ENCODE results near the gene SLC25A33. TPM values are rescaled to one million over a fixed set of nuclear protein-coding genes. Genes with fewer than 3 reads are reported as not detected.

Gene SLC25A33
- total RNA-seq, 1 experiment from 2014 or later: 4.9 TPM

DNA sequence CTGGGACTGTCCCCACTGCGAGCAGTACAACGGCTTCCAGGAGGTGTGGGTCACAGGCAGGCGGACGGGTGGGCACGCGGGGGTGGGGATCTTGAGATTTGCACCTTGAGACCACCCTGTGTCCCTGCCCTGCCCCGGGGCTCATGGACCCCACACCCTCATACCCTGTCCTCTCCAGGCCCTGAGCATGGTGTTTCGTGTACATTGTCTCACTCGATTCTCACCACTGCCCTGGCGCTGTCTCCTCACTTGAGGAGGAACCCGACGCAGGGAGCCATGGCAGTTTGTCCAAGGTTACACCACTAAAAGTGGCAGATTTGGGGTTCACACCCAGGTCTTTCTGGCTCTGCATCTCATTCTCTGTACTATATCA is 56.7 kb downstream of the SLC25A33 start:
- no peak for DNase-seq (ENCODE audit: low read depth)
- in situ Hi-C loops (cut with HindIII; ENCODE audit: low pct_unique_long_range_greater_than_20kb, low sequenced_read_pairs): no loop called here

GRCh38 chr1:9596415-9597123 is 57.3 kb downstream of the SLC25A33 start:
- no peak for DNase-seq (ENCODE audit: low read depth)
- in situ Hi-C loops (cut with HindIII; ENCODE audit: low pct_unique_long_range_greater_than_20kb, low sequenced_read_pairs): no loop called here

DNA sequence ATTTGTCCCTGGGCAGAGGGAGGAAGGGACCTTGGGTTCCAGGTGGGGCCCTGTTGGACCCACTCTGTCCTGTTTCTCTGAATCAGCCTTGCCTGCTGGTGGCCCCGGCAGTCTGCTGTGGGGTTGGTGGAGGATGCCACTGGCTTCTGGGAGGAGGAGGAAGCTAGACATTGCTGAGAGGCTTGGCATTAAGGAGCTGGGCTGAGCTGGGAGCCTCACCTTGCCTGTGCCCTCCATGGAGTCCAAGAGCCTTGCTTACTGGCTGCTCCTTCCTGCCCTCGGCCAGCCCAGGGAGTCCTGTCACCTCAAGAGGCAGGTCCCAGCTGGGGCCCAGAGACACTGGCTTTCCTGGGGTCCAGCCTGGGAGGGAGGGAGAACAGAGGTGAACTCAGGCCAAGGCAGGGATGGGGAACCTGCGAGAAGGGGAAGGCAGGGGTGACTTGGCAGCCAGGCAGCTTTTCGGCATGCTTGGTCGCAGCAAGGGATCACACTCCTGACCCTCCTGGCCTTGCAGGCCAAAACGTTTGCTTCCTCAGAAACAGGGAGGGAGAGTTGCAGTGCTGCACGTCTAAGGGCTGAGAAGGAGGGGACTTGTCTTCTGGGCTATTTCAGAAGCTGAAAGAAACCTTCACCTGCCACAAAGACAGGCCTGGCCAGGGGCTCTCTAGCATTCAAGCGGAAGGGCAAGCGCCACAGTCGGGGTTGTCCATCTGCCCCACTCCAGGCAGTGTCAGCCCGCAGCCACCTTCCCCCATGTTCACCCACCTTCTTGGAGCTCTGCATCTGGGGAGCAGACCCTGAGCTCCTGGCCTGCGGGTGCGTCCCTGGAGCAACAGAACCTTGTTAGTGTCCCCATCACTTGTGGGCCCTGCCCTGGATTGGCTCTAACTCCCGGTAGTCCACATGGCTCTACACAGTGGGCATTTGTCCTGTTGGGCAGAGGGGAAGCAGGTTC is 58.4 kb downstream of the SLC25A33 start:
- no peak for DNase-seq (ENCODE audit: low read depth)
- in situ Hi-C loops (cut with HindIII; ENCODE audit: low pct_unique_long_range_greater_than_20kb, low sequenced_read_pairs): no loop called here

GRCh38 chr1:9598316-9598700 is 59.0 kb downstream of the SLC25A33 start:
- in situ Hi-C loops (cut with HindIII; ENCODE audit: low pct_unique_long_range_greater_than_20kb, low sequenced_read_pairs): no loop called here
- DNase-seq (ENCODE audit: low read depth): no peak

- in situ Hi-C loops (cut with HindIII; ENCODE audit: low pct_unique_long_range_greater_than_20kb, low sequenced_read_pairs): no loop called here
- DNase-seq (ENCODE audit: low read depth): no peak
Measured at GRCh38 chr1:9599741-9600140, 60.5 kb downstream of the SLC25A33 start.

- no peak for DNase-seq (ENCODE audit: low read depth)
- in situ Hi-C loops (cut with HindIII; ENCODE audit: low pct_unique_long_range_greater_than_20kb, low sequenced_read_pairs): no loop called here
Measured at GRCh38 chr1:9600861-9601834, 61.9 kb downstream of the SLC25A33 start.

GRCh38 chr1:9601942-9602793 is 62.9 kb downstream of the SLC25A33 start:
- no peak for DNase-seq (ENCODE audit: low read depth)
- in situ Hi-C loops (cut with HindIII; ENCODE audit: low pct_unique_long_range_greater_than_20kb, low sequenced_read_pairs): no loop called here

DNA sequence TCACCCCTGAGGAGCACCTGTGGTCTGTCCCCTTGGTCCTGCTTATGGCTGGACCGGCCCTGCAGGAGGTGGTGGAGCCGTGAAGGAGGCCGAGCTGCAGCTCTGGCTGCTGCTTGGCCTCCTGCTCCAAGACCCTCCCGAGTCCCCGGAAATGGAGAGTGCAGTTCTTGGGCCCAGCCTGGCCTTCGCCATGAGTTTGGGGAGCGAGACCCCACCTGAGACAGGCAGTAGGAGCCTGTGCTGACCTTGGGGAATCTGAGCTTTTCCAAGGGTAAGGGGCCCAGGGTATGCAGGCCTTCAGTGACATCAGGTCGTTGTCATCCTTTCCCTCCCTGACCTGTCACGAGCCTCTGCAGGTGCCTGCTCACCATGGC is 63.5 kb downstream of the SLC25A33 start:
- DNase-seq (ENCODE audit: low read depth): no peak
- in situ Hi-C loops (cut with HindIII; ENCODE audit: low pct_unique_long_range_greater_than_20kb, low sequenced_read_pairs): no loop called here

GRCh38 chr1:9603307-9603706 is 64.0 kb downstream of the SLC25A33 start:
- DNase-seq (ENCODE audit: low read depth): no peak
- in situ Hi-C loops (cut with HindIII; ENCODE audit: low pct_unique_long_range_greater_than_20kb, low sequenced_read_pairs): no loop called here

DNA sequence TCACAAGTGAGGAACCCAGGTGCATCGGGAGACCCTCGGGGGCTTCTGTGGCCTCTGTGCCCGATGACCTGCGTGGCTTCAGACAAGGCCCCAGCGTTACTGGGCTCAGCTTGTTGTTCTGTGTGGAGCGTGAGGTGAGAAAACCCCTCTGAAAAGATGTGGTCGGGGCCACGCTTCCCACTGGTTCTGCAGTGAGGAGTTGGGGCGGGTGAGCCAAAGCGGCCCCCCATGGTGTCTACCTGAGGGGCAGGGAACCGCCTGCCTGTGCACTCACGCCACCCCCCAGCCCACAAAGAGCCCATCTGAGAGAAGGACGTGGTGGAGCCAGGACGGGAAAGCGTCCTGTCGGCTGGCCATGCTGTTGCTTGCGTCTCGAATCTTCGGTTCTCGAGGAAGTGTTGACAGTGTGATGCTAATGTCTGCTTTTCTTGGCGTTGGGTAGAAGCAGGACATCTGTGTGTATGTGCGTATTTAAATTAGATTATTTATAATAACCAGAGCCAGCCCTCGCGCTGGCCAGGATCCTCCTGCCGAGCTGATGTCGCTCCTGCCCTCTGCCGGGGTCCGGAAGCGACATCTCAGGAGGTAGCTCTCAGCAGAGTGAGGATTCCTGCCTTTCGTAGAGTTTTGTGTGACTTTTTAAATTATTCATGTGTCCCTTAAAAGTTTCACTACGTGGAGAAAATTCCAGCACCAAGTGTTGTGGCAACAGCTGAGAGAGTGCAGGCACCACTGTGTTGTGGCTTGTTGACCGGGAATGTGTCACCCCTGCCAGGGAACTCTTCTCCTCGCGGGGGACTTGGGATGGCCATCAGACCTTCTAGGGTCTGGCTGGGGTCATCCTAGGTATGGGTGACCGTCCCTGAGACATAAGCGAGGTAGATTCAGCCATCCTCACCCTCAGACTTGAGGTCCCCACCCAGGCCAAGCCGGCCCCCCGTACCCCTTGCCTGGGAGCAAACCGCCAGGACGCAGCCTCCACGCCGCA is 64.8 kb downstream of the SLC25A33 start:
- in situ Hi-C loops (cut with HindIII; ENCODE audit: low pct_unique_long_range_greater_than_20kb, low sequenced_read_pairs): no loop called here
- DNase-seq (ENCODE audit: low read depth): no peak

DNA sequence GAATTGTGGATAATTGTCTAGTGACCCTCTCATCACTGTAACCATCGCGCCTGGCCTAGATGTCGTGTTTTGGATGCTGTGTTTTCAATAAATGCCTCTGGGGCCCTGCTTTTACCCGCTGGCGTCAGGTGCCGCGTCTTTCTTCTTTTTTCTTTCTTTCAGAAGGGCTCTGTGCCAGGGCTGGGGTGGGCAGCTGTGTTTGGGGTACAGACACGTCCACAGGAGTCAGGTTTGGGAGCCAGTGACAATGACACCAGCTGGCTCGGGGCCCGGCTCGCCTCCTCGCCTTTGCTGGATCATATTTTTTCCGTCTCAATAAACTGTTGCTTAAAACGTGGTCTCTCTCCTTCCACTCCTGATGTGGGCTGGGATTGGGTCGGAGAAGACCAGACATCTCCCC is 65.6 kb downstream of the SLC25A33 start:
- no peak for DNase-seq (ENCODE audit: low read depth)
- in situ Hi-C loops (cut with HindIII; ENCODE audit: low pct_unique_long_range_greater_than_20kb, low sequenced_read_pairs): no loop called here

DNA sequence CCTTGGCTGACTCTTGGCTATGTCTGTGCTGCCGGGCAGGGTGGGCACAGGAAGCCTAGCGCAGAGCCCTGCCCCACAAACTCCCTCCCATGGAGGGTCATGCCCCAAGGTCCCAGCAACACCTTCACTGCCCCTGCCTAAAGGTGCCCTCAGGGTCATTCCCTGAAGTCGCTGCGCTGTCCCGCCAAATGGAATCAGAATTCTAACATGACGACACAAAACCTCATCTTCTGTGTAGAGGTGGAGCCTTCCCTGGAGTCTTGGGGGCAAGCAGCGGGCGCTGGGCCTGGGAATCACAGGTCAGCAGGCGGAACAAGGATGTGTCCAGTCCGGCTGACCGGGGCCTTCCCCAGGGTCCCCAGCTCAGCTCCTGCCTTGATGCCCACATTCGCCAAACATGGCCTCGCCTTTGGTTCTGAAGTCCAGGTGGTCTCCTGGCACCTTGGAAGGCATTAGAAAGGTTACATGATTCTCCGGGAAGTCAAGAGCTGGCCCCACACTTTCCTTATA is 66.7 kb downstream of the SLC25A33 start:
- no peak for DNase-seq (ENCODE audit: low read depth)
- in situ Hi-C loops (cut with HindIII; ENCODE audit: low pct_unique_long_range_greater_than_20kb, low sequenced_read_pairs): no loop called here

GRCh38 chr1:9606458-9606857 is 67.2 kb downstream of the SLC25A33 start:
- in situ Hi-C loops (cut with HindIII; ENCODE audit: low pct_unique_long_range_greater_than_20kb, low sequenced_read_pairs): no loop called here
- DNase-seq (ENCODE audit: low read depth): no peak

GRCh38 chr1:9606948-9607347 is 67.7 kb downstream of the SLC25A33 start:
- in situ Hi-C loops (cut with HindIII; ENCODE audit: low pct_unique_long_range_greater_than_20kb, low sequenced_read_pairs): no loop called here
- no peak for DNase-seq (ENCODE audit: low read depth)

GRCh38 chr1:9607352-9607751 is 68.1 kb downstream of the SLC25A33 start:
- no peak for DNase-seq (ENCODE audit: low read depth)
- in situ Hi-C loops (cut with HindIII; ENCODE audit: low pct_unique_long_range_greater_than_20kb, low sequenced_read_pairs): no loop called here

GRCh38 chr1:9609998-9610397 is 70.7 kb downstream of the SLC25A33 start:
- in situ Hi-C loops (cut with HindIII; ENCODE audit: low pct_unique_long_range_greater_than_20kb, low sequenced_read_pairs): no loop called here

More at GRCh38 chr1:9609998-9610397, 70.7 kb downstream of the SLC25A33 start:
- no peak for DNase-seq (ENCODE audit: low read depth)

All from Caki2 (cell line).